ENCODE data around the gene RINL. TPM values are rescaled to one million over a fixed set of nuclear protein-coding genes. Genes with fewer than 3 reads are reported as not detected.
A peak's percentile ranks its signal among the peaks of the same experiment; 100 is the strongest.
"Not testable (repeated sequence)": the region's sequence is repeated elsewhere in the genome, so short reads cannot be mapped to it uniquely, and the experiment has no call there.

The RINL gene
- total RNA-seq, 1 experiment from 2014 or later, result 0.79 TPM

GRCh38 chr19:38893341-38893771, 15.3 kb upstream of the RINL start:
- no peak overlapping the region for H3K4me3 ChIP-seq
- no peaks in the 10 kb centered on the region for H3K27me3 ChIP-seq
- H3K9me3 ChIP-seq (replicated peaks), result no peaks in the 10 kb centered on the region
- H3K27ac ChIP-seq, result 0 out of 2 replicates have a peak overlapping the region, but pooled peaks have one; percentile 1
- no peak for DNase-seq
- peaks cover 2% of the 10 kb centered on the region; the same call in 1 of the 2 replicates for H3K36me3 ChIP-seq
- peaks cover 23% of the 10 kb centered on the region for H3K4me1 ChIP-seq

GRCh38 chr19:38892841-38893240, 14.8 kb upstream of the RINL start:
- Histone ChIP-seq H3K27me3 (no peaks in the 10 kb centered on the region), H3K9me3 (replicated peaks) (no peaks in the 10 kb centered on the region), H3K36me3 (peaks cover 2% of the 10 kb centered on the region; the same call in 1 of the 2 replicates), H3K27ac (peak overlapping the region; percentile 79; the same call in 1 of the 2 replicates), H3K4me1 (peaks cover 20% of the 10 kb centered on the region), H3K4me3 (no peak overlapping the region)
- peak in 1 of 2 experiments; percentile 53 for DNase-seq

GRCh38 chr19:38891771-38892170, 13.7 kb upstream of the RINL start:
- Histone ChIP-seq H3K9me3 (replicated peaks) (no peaks in the 10 kb centered on the region), H3K36me3 (peaks cover 2% of the 10 kb centered on the region; the same call in 1 of the 2 replicates), H3K27ac (peak overlapping the region; percentile 79), H3K4me3 (no peak overlapping the region), H3K4me1 (peaks cover 24% of the 10 kb centered on the region), H3K27me3 (no peaks in the 10 kb centered on the region)
- peak; percentile 98 to 99 for DNase-seq

- Histone ChIP-seq H3K27ac (peak overlapping the region; percentile 79), H3K27me3 (no peaks in the 10 kb centered on the region), H3K4me1 (peaks cover 33% of the 10 kb centered on the region), H3K4me3 (no peak overlapping the region), H3K36me3 (peaks cover 2% of the 10 kb centered on the region; the same call in 1 of the 2 replicates), H3K9me3 (replicated peaks) (no peaks in the 10 kb centered on the region)
- DNase-seq, result peak in 1 of 2 experiments; percentile 64
Measured at GRCh38 chr19:38890686-38891085, 12.6 kb upstream of the RINL start.

GRCh38 chr19:38889803-38890202, 11.7 kb upstream of the RINL start:
- H3K27me3 ChIP-seq, result no peaks in the 10 kb centered on the region
- no peak overlapping the region for H3K4me3 ChIP-seq
- no peaks in the 10 kb centered on the region for H3K9me3 ChIP-seq (replicated peaks)
- H3K4me1 ChIP-seq, result peaks cover 35% of the 10 kb centered on the region
- no peak overlapping the region for H3K27ac ChIP-seq
- peaks cover 2% of the 10 kb centered on the region; the same call in 1 of the 2 replicates for H3K36me3 ChIP-seq
- DNase-seq, result no peak

- DNase-seq, result no peak
- no peaks in the 10 kb centered on the region for H3K9me3 ChIP-seq (replicated peaks)
- peaks cover 2% of the 10 kb centered on the region; the same call in 1 of the 2 replicates for H3K36me3 ChIP-seq
- no peak overlapping the region for H3K4me3 ChIP-seq
- H3K4me1 ChIP-seq, result peaks cover 35% of the 10 kb centered on the region
- no peak overlapping the region for H3K27ac ChIP-seq
- no peaks in the 10 kb centered on the region for H3K27me3 ChIP-seq
Measured at GRCh38 chr19:38888876-38889275, 10.8 kb upstream of the RINL start.

GRCh38 chr19:38884691-38885090, 6.6 kb upstream of the RINL start:
- not testable (repeated sequence) for DNase-seq; H3K4me3 ChIP-seq; H3K27ac ChIP-seq; H3K36me3 ChIP-seq; H3K9me3 ChIP-seq (replicated peaks); H3K27me3 ChIP-seq
- H3K4me1 ChIP-seq, result peaks cover 31% of the 10 kb centered on the region

- no peak for DNase-seq
- Histone ChIP-seq H3K9me3 (replicated peaks) (no peaks in the 10 kb centered on the region), H3K27me3 (no peaks in the 10 kb centered on the region), H3K4me3 (no peak overlapping the region), H3K36me3 (no peaks in the 10 kb centered on the region), H3K4me1 (peaks cover 43% of the 10 kb centered on the region), H3K27ac (peak overlapping the region; percentile 46)
Measured at GRCh38 chr19:38883286-38883685, 5.2 kb upstream of the RINL start.

- H3K36me3 ChIP-seq, result no peaks in the 10 kb centered on the region
- H3K27me3 ChIP-seq, result no peaks in the 10 kb centered on the region
- H3K4me3 ChIP-seq, result no peak overlapping the region
- H3K27ac ChIP-seq, result no peak overlapping the region
- H3K4me1 ChIP-seq, result peaks cover 54% of the 10 kb centered on the region
- DNase-seq, result no peak
- no peaks in the 10 kb centered on the region for H3K9me3 ChIP-seq (replicated peaks)
Measured at GRCh38 chr19:38880882-38881609, 3.0 kb upstream of the RINL start.

GRCh38 chr19:38880076-38880881, 2.2 kb upstream of the RINL start:
- Histone ChIP-seq H3K4me1 (peaks cover 58% of the 10 kb centered on the region), H3K36me3 (no peaks in the 10 kb centered on the region), H3K4me3 (no peak overlapping the region), H3K27ac (no peak overlapping the region), H3K27me3 (no peaks in the 10 kb centered on the region), H3K9me3 (replicated peaks) (no peaks in the 10 kb centered on the region)
- DNase-seq, result no peak

- Histone ChIP-seq H3K27ac (peak overlapping the region; percentile 71), H3K4me3 (no peak overlapping the region), H3K27me3 (no peaks in the 10 kb centered on the region), H3K9me3 (replicated peaks) (no peaks in the 10 kb centered on the region), H3K4me1 (peaks cover 60% of the 10 kb centered on the region), H3K36me3 (no peaks in the 10 kb centered on the region)
- no peak for DNase-seq
Measured at GRCh38 chr19:38879400-38879751, 1.3 kb upstream of the RINL start.

GRCh38 chr19:38878575-38879399, 712 bp upstream of the RINL start:
- no peaks in the 10 kb centered on the region for H3K9me3 ChIP-seq (replicated peaks)
- H3K27ac ChIP-seq, result peak overlapping the region; percentile 71
- no peaks in the 10 kb centered on the region for H3K27me3 ChIP-seq
- no peaks in the 10 kb centered on the region for H3K36me3 ChIP-seq
- H3K4me3 ChIP-seq, result no peak overlapping the region
- peak; percentile 76 to 83 for DNase-seq
- H3K4me1 ChIP-seq, result peaks cover 60% of the 10 kb centered on the region

- peak; percentile 61 to 81 for DNase-seq
Measured at GRCh38 chr19:38875656-38876395, 2.2 kb downstream of the RINL start.

GRCh38 chr19:38873400-38873799, 4.7 kb downstream of the RINL start:
- not testable (repeated sequence) for H3K36me3 ChIP-seq; H3K27me3 ChIP-seq; DNase-seq; H3K4me3 ChIP-seq; H3K27ac ChIP-seq; H3K9me3 ChIP-seq (replicated peaks)
- H3K4me1 ChIP-seq, result peaks cover 33% of the 10 kb centered on the region

More at GRCh38 chr19:38875656-38876395, 2.2 kb downstream of the RINL start:
- Histone ChIP-seq H3K36me3 (no peaks in the 10 kb centered on the region), H3K4me3 (no peak overlapping the region), H3K27ac (no peak overlapping the region; the same call in 1 of the 2 replicates), H3K27me3 (no peaks in the 10 kb centered on the region), H3K9me3 (replicated peaks) (no peaks in the 10 kb centered on the region), H3K4me1 (peaks cover 44% of the 10 kb centered on the region)
